ENCODE results near the gene PRPF39. TPM values are rescaled to one million over a fixed set of nuclear protein-coding genes. Genes with fewer than 3 reads are reported as not detected.

Gene PRPF39
- total RNA-seq, 6 experiments from 2014 or later, result 18.1 to 22.8 (median 20.4) TPM

GRCh38 chr14:45123271-45123670, 39.4 kb downstream of the PRPF39 start:
- H3K4me3 Mint-ChIP-seq, result no peak overlapping the region
- H3K36me3 Mint-ChIP-seq (ENCODE audit: low read depth), result peaks cover 32% of the 10 kb centered on the region
- no peak for TF ChIP-seq CTCF (IDR thresholded peaks at IDR 0.05)
- no peak overlapping the region for H3K27ac Mint-ChIP-seq
- DNase-seq, result no peak
- no peaks in the 10 kb centered on the region for H3K4me1 Mint-ChIP-seq (ENCODE audit: low read depth)
- no peaks in the 10 kb centered on the region for H3K9me3 Mint-ChIP-seq
- no peaks in the 10 kb centered on the region; the same call in 1 of the 2 replicates for H3K27me3 Mint-ChIP-seq (ENCODE audit: insufficient read depth)

DNA sequence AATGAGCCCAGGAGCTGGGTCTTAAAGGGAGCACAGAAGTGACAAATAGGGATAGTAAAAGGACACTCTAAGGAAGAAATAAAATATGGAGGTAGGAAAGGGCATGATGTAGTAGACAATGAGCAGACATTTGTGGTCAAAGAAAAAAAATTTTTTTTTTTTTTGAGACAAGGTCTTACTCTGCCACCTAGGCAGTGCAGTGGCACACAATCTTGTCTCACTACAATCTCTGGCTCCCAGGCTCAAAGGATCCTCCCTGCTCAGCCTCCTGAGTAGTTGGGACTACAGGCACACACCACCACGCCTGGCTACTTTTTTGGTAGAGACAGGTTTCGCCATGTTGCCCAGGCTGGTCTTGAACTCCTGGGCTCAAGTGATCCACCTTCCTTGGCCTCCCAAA, 41.8 kb downstream of the PRPF39 start:
- no peak overlapping the region for H3K4me3 Mint-ChIP-seq
- peaks cover 2% of the 10 kb centered on the region; the same call in 1 of the 2 replicates for H3K4me1 Mint-ChIP-seq (ENCODE audit: low read depth)
- no peak for TF ChIP-seq CTCF (IDR thresholded peaks at IDR 0.05)
- no peaks in the 10 kb centered on the region for H3K9me3 Mint-ChIP-seq
- no peak overlapping the region for H3K27ac Mint-ChIP-seq
- H3K27me3 Mint-ChIP-seq (ENCODE audit: insufficient read depth), result no peaks in the 10 kb centered on the region; the same call in 1 of the 2 replicates
- no peak for DNase-seq
- peaks cover 18% of the 10 kb centered on the region for H3K36me3 Mint-ChIP-seq (ENCODE audit: low read depth)

DNA sequence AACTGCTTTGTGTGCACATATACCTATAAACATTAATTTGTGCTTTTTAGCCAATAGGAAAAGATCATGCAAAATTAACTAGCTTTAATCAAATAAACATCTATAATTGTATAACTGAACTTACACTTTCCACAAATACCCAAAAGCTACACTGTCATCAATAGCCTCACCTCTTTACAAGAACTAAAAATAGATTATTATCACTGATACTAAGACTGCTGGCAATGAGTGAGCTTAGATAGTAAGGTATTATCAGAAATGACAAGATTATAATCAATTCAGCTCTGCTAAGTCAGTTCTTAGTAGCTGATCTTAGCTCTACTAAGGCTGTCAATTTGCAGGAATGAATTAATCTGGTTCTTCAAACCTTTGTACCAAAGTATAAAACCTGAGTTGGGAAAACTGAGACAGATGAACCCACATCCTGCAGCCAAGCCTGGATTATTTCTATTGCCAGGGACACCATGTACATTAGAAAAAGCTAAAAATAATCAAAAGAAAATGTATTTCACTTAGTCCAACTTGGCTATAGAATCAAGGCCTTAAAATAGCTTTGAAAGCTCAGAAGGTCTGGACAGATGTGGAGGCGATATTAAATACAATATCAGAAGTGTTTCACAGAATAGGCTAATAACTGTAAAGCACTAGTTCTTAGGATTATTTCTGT, 45.2 kb downstream of the PRPF39 start:
- no peaks in the 10 kb centered on the region; the same call in 1 of the 2 replicates for H3K27me3 Mint-ChIP-seq (ENCODE audit: insufficient read depth)
- no peak overlapping the region for H3K4me3 Mint-ChIP-seq
- no peaks in the 10 kb centered on the region for H3K9me3 Mint-ChIP-seq
- H3K36me3 Mint-ChIP-seq (ENCODE audit: low read depth), result peaks cover 20% of the 10 kb centered on the region
- DNase-seq, result no peak
- peaks cover 12% of the 10 kb centered on the region; the same call in 1 of the 2 replicates for H3K4me1 Mint-ChIP-seq (ENCODE audit: low read depth)
- no peak for TF ChIP-seq CTCF (IDR thresholded peaks at IDR 0.05)
- no peak overlapping the region for H3K27ac Mint-ChIP-seq

DNA sequence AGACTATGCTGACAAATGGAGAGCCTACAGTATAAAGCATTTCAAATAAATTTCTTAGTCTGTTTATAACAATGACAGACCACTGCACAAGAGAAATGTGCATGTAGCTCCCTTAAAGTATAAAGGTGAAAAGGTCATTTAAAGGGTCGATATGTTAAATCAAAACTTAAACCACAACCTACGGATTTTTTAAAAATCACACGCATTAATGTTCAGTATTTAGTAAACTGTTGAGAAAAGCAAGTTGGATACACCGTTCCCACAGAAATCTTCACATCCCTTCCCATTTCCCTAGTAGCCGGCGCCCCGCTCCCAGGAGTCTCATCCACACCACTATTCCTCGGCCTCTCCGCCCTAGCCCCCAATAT, 49.8 kb downstream of the PRPF39 start:
- Mint-ChIP-seq H3K27ac (peak overlapping the region; percentile 91), H3K4me3 (peak overlapping the region; percentile 98), H3K36me3 (ENCODE audit: low read depth) (peaks cover 8% of the 10 kb centered on the region), H3K4me1 (ENCODE audit: low read depth) (peaks cover 26% of the 10 kb centered on the region), H3K9me3 (no peaks in the 10 kb centered on the region), H3K27me3 (ENCODE audit: insufficient read depth) (0 out of 2 replicates have a peak, but pooled peaks cover 2% of the 10 kb centered on the region)
- no peak for TF ChIP-seq CTCF (IDR thresholded peaks at IDR 0.05)
- DNase-seq, result no peak

- DNase-seq, result peak; percentile 99
- Mint-ChIP-seq H3K4me3 (peak within 1 kb of the TSS; percentile 98), H3K27ac (peak within 1 kb of the TSS; percentile 91)
Measured at GRCh38 chr14:45134051-45134958, 50.4 kb downstream of the PRPF39 start, which contains the start of gene FKBP3. Gene FKBP3 (minus strand): TSS chr14:45134481. CDS start chr14:45134456, 25 bp downstream.

More at GRCh38 chr14:45134051-45134958, 50.4 kb downstream of the PRPF39 start, which contains the start of gene FKBP3:
- Mint-ChIP-seq H3K27me3 (ENCODE audit: insufficient read depth) (0 out of 2 replicates have a peak, but pooled peaks cover 2% of the 10 kb centered on the region), H3K4me1 (ENCODE audit: low read depth) (peaks cover 31% of the 10 kb centered on the region), H3K9me3 (no peaks in the 10 kb centered on the region), H3K36me3 (ENCODE audit: low read depth) (peaks cover 8% of the 10 kb centered on the region)
- TF ChIP-seq CTCF (IDR thresholded peaks at IDR 0.05), result peak; percentile 51; the same call in 1 of the 2 replicates

All from HFFc6 (cell line).